Muscle layer of duodenum (tissue), 2 donors: Measurements from ENCODE around the gene ASIC3.
"Not testable (repeated sequence)": the region's sequence is repeated elsewhere in the genome, so short reads cannot be mapped to it uniquely, and the experiment has no call there.

Experiments used
- H3K27ac ChIP-seq: one replicate; pipeline ENCODE4 v1.7.0; 2013; ENCODE audit warnings: mild to moderate bottlenecking, low read length
- H3K27me3 ChIP-seq: one replicate; pipeline ENCODE4 v1.7.0; 2013; ENCODE audit warnings: low read depth, mild to moderate bottlenecking, control low read depth, low read length
- H3K36me3 ChIP-seq, 2 donors: one replicate each; pipeline ENCODE4 v1.7.0; 2013; ENCODE audit warnings: low read length in 2 of 2, control low read depth in 1 of 2, mild to moderate bottlenecking in 1 of 2; ENCODE audit not compliant: insufficient read depth in 2 of 2, control insufficient read depth in 1 of 2
- H3K4me1 ChIP-seq, 2 donors: one replicate each; pipeline ENCODE4 v1.7.0; 2013; ENCODE audit warnings: low read length in 2 of 2, mild to moderate bottlenecking in 2 of 2, control low read depth in 1 of 2, moderate library complexity in 1 of 2; ENCODE audit not compliant: insufficient read depth in 2 of 2, control insufficient read depth in 1 of 2
- H3K4me3 ChIP-seq, 2 donors: one replicate each; pipeline ENCODE4 v1.7.0; 2013; ENCODE audit warnings: low read length in 2 of 2, low read depth in 1 of 2, mild to moderate bottlenecking in 1 of 2
- H3K9me3 ChIP-seq, 2 donors: one replicate each; pipeline ENCODE4 v1.7.0; 2013; ENCODE audit warnings: low read length in 2 of 2, control low read depth in 1 of 2, mild to moderate bottlenecking in 1 of 2; ENCODE audit not compliant: control insufficient read depth in 1 of 2
- donor health status: healthy.

Gene ASIC3

DNA sequence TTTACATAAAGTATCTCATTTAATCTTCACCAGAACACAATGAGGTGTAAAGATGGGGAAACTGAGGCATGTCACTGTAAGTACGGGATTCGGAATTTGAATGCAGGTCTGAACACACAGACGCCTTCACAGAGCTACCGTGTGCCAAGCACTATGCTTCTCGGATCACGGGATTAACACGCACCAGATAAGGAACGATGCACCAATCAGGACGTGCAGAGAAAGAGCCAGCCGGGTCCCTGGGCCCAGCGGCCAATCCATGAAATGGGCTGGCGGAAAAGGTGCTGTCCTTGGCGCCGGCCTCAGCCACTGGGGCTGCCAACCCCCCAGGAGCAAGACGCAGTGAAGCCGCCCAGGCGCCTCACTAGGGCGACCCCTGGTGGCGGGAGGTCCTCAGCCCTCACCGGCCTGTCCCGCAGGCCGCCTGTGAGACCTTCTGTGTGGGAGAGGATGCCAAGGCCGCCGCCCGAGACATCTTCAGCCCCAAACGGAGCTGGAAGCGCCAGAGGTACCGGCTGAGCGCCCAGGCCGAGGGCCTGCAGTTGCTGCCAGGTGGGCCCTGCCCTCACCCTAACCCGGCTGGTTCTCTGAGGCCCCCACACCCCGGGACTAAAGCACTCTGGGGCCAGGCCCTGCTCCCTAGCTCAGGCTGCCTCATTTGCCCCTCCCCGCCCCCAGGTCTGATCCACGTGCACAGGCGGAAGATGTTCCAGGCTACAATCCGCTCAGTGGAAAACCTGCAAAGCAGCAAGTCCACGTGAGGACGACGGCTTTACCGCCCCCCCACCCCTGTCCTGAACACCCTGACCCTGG is 39.6 kb upstream of the ASIC3 start:
- Histone ChIP-seq H3K4me3 (peak overlapping the region; percentile 21 to 47), H3K27ac (no peak overlapping the region), H3K4me1 (peaks cover 6 to 31% of the 10 kb centered on the region in 2 donors), H3K27me3 (peaks cover 5% of the 10 kb centered on the region), H3K9me3 (no peaks in the 10 kb centered on the region), H3K36me3 (no peaks in the 10 kb centered on the region)

DNA sequence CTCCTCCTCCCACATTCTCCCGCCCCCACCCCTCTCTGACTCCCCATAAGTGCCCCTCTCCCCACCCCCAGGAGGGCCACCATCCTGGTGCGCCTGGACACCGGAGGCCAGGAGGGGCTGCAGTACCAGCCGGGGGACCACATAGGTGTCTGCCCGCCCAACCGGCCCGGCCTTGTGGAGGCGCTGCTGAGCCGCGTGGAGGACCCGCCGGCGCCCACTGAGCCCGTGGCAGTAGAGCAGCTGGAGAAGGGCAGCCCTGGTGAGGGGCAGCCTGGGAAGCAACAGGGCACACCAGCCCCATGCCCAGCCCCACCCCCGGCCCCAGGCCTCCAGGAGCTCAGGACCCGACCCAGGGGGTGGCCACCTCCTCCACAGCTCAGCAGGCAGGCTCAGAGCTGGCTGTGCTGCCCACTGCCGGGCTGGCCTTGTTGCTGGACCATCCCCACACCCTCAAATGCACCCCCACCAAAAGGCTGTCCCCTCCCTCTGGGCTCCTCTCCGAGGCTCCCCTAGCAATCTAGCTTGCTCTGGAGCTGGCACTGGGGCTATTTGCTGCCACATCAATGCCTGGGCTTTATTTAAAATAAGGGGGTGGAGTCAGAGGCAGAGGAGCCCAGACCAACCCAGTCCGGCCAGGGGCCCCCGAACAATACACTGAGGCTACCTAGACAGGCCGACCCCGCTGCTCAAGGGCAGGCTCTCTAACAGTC is 38.8 kb upstream of the ASIC3 start:
- Histone ChIP-seq H3K27me3 (peaks cover 5% of the 10 kb centered on the region), H3K27ac (no peak overlapping the region), H3K9me3 (no peaks in the 10 kb centered on the region), H3K4me1 (peaks cover 6 to 36% of the 10 kb centered on the region in 2 donors), H3K4me3 (no peak overlapping the region), H3K36me3 (no peaks in the 10 kb centered on the region)

DNA sequence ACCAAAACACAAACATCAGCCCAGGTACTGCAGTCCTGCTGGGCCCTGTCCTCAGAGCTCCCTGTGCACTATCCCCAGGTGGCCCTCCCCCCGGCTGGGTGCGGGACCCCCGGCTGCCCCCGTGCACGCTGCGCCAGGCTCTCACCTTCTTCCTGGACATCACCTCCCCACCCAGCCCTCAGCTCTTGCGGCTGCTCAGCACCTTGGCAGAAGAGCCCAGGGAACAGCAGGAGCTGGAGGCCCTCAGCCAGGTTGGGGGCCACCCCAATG is 38.4 kb upstream of the ASIC3 start:
- Histone ChIP-seq H3K27ac (no peak overlapping the region), H3K9me3 (no peaks in the 10 kb centered on the region), H3K4me3 (no peak overlapping the region), H3K4me1 (peaks cover 6 to 36% of the 10 kb centered on the region in 2 donors), H3K36me3 (no peaks in the 10 kb centered on the region), H3K27me3 (peaks cover 5% of the 10 kb centered on the region)

DNA sequence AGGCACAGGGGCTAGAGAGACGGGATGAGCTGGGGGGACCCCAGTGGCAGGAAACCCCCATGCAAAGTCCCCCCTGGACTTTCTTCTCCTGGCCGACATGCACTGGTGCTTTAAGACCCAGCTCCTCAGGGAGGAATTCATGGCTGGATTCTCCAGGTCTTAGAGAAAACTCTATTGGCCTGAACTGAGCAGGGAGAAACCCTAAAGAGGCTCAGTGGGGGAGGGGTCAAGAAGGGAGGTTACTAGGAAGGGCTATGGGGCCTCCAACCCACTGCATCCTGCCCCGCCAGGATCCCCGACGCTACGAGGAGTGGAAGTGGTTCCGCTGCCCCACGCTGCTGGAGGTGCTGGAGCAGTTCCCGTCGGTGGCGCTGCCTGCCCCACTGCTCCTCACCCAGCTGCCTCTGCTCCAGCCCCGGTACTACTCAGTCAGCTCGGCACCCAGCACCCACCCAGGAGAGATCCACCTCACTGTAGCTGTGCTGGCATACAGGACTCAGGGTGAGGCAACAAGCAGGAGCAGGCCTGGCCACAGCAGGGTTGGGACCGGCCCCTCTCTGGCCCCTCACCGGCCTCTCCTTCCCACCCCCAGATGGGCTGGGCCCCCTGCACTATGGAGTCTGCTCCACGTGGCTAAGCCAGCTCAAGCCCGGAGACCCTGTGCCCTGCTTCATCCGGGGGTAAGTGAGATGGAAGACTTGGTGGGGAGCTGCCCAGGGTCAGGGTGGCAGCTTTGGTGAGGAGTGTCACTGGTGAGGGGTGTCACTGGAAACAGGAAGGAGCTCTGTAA is 37.8 kb upstream of the ASIC3 start:
- Histone ChIP-seq H3K4me3 (no peak overlapping the region), H3K9me3 (no peaks in the 10 kb centered on the region), H3K27me3 (peaks cover 7% of the 10 kb centered on the region), H3K4me1 (peaks cover 6 to 36% of the 10 kb centered on the region in 2 donors), H3K27ac (no peak overlapping the region), H3K36me3 (no peaks in the 10 kb centered on the region)

DNA sequence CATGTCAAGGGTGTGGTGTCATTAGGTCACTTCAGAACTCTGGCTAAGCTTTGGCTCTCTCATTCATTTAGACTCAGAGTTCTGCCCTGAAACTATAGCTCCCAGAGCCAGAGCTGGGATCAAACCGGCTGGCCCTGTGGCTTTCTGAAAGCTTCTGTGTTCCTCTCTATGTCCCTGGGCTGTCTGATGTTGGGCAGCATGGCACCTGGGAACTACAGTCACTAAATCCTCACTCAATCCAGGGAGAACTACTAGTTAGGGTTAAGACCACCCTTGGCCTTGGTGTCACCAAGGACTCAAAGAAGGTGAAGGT is 37.3 kb upstream of the ASIC3 start:
- no peak overlapping the region for H3K27ac ChIP-seq
- peaks cover 10% of the 10 kb centered on the region for H3K27me3 ChIP-seq
- no peak overlapping the region for H3K4me3 ChIP-seq
- H3K4me1 ChIP-seq: peaks cover 6 to 36% of the 10 kb centered on the region in 2 donors
- H3K9me3 ChIP-seq: no peaks in the 10 kb centered on the region
- H3K36me3 ChIP-seq: no peaks in the 10 kb centered on the region

DNA sequence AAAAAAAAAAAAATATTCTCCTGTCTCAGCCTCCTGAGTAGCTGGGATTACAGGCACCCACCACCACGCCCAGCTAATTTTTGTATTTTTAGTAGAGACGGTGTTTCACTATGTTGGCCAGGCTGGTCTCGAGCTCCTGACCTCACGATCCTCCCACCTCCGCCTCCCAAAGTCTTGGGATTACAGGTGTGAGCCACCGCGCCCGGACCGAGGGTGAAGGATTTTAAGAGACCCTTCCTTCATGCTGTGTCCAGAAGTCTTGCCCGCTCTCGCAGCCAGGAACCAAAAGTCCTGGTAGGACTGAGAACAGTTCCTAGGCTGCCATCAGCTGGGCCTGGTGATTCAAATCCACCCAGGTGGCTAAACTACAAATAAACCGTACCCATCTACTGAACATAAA is 36.7 kb upstream of the ASIC3 start:
- H3K4me3 ChIP-seq, H3K9me3 ChIP-seq, H3K36me3 ChIP-seq, H3K27ac ChIP-seq, H3K27me3 ChIP-seq: not testable (repeated sequence)
- H3K4me1 ChIP-seq: peaks cover 6 to 34% of the 10 kb centered on the region in 2 donors

DNA sequence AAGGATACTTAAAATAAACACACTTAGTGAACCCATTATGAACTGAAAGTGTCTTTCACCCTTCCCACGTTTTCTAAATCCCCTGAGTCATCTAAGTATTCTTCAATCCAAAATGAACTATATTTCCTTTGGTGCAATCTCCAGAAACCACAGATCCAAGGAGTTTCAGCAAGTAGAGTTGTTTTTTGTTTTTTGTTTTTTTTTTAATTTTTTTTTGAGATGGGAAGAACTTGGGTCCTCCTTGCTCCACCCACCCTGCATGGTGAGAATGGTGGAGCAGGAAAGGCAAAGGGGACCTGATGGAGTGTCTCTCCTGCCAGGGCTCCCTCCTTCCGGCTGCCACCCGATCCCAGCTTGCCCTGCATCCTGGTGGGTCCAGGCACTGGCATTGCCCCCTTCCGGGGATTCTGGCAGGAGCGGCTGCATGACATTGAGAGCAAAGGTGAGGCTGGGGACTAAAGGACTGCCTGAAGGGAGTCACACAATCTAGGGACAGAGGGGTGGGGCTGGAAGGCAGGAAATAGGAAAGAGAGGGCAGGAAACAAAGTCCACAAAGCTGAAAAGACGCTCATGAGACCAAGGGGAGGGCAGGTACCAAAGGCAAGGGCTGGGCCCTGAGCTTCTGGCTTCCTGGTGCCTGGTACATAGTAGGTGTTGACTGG is 36.2 kb upstream of the ASIC3 start:
- H3K9me3 ChIP-seq: no peaks in the 10 kb centered on the region
- no peaks in the 10 kb centered on the region for H3K36me3 ChIP-seq
- H3K27me3 ChIP-seq: peaks cover 10% of the 10 kb centered on the region
- H3K27ac ChIP-seq: no peak overlapping the region
- no peak overlapping the region for H3K4me3 ChIP-seq
- H3K4me1 ChIP-seq: peaks cover 6 to 32% of the 10 kb centered on the region in 2 donors

DNA sequence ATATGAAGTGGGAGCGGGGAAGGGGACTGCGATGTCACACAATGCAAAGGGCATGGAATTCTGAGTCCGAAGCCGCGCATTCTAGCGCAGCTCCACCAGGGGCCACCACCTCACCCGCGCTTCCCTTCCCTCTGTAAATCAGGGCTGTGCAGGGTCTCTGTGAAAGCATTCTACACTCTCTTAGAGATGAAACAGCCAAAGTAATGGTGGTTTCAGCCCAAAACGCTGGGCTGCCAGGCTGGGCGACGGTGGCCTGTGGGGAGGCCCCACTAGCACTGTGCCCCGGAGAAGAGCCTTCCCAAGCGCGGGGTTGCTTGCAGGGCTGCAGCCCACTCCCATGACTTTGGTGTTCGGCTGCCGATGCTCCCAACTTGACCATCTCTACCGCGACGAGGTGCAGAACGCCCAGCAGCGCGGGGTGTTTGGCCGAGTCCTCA is 35.4 kb upstream of the ASIC3 start:
- no peak overlapping the region for H3K27ac ChIP-seq

DNA sequence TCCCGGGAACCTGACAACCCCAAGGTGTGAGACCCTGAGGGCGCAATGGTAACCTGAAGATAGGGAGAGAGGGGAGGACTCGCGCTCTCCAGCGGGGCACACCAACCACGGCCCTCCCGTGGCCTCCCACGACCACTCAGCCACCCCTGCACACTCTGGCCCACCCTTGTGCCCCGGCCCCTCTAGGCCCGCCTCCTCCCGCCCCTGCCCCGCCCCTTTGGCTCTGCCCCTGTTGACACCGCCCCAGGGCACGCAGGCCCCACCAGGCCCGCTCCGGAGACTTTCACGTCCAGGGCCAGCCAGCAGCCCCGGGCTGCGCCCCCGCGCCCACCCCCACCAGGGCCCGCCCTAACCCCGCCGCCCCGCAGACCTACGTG is 35.0 kb upstream of the ASIC3 start:
- peaks cover 6 to 36% of the 10 kb centered on the region in 2 donors for H3K4me1 ChIP-seq

More for the DNA sequence above, 35.4 kb upstream of the ASIC3 start:
- Histone ChIP-seq H3K36me3 (no peaks in the 10 kb centered on the region), H3K27me3 (peaks cover 10% of the 10 kb centered on the region), H3K4me3 (peak overlapping the region in 1 of 2 donors; percentile 62), H3K4me1 (peaks cover 6 to 34% of the 10 kb centered on the region in 2 donors), H3K9me3 (no peaks in the 10 kb centered on the region)

DNA sequence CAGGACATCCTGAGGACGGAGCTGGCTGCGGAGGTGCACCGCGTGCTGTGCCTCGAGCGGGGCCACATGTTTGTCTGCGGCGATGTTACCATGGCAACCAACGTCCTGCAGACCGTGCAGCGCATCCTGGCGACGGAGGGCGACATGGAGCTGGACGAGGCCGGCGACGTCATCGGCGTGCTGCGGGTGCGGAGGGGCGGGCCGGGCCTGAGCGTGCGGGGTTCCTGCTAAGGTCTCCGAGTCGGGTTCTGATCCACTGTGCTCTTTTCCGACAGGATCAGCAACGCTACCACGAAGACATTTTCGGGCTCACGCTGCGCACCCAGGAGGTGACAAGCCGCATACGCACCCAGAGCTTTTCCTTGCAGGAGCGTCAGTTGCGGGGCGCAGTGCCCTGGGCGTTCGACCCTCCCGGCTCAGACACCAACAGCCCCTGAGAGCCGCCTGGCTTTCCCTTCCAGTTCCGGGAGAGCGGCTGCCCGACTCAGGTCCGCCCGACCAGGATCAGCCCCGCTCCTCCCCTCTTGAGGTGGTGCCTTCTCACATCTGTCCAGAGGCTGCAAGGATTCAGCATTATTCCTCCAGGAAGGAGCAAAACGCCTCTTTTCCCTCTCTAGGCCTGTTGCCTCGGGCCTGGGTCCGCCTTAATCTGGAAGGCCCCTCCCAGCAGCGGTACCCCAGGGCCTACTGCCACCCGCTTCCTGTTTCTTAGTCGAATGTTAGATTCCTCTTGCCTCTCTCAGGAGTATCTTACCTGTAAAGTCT is 34.4 kb upstream of the ASIC3 start:
- Histone ChIP-seq H3K27me3 (peaks cover 10% of the 10 kb centered on the region), H3K9me3 (no peaks in the 10 kb centered on the region), H3K4me3 (peak overlapping the region; percentile 26 to 62), H3K27ac (no peak overlapping the region), H3K4me1 (peaks cover 6 to 35% of the 10 kb centered on the region in 2 donors), H3K36me3 (no peaks in the 10 kb centered on the region)

More for the DNA sequence above, 35.0 kb upstream of the ASIC3 start:
- no peaks in the 10 kb centered on the region for H3K36me3 ChIP-seq
- no peak overlapping the region for H3K27ac ChIP-seq
- H3K27me3 ChIP-seq: peaks cover 10% of the 10 kb centered on the region
- H3K4me3 ChIP-seq: peak overlapping the region in 1 of 2 donors; percentile 62
- no peaks in the 10 kb centered on the region for H3K9me3 ChIP-seq
